Kidney (tissue), 14 donors: ENCODE measurements around the gene DISC1. TPM values are rescaled to one million over a fixed set of nuclear protein-coding genes. Genes with fewer than 3 reads are reported as not detected.
"Not testable (repeated sequence)": the region's sequence is repeated elsewhere in the genome, so short reads cannot be mapped to it uniquely, and the experiment has no call there.

Source experiments
- DNase-seq, 5 donors: peaks; one replicate each; pipeline ENCODE4 v3.0.0-alpha.2; 2013 to 2020
- FAIRE-seq: peaks from 2 replicates; lab custom pipeline; 2012; peaks lifted over from hg19 to GRCh38; lab: Jason Lieb, UNC
- H3K27ac ChIP-seq, 2 donors: one replicate each; pipeline ENCODE4 v1.7.0; 2013; ENCODE audit warnings: low read depth in 2 of 2, low read length in 2 of 2, inconsistent platforms in 1 of 2
- H3K27me3 ChIP-seq: one replicate; pipeline ENCODE4 v1.7.1; 2013; ENCODE audit warnings: low read length, inconsistent platforms; ENCODE audit not compliant: control insufficient read depth, insufficient read depth
- H3K36me3 ChIP-seq, 3 donors: one replicate each; pipeline versions ENCODE4 v1.7.0 to v1.7.1; 2013; ENCODE audit warnings: low read length in 3 of 3, control low read depth in 1 of 3, inconsistent platforms in 1 of 3; ENCODE audit not compliant: insufficient read depth in 3 of 3, control insufficient read depth in 2 of 3
- H3K4me1 ChIP-seq, 3 donors: one replicate each; pipeline versions ENCODE4 v1.7.0 to v1.7.1; 2013; ENCODE audit warnings: low read length in 3 of 3, inconsistent platforms in 1 of 3, low read depth in 1 of 3; ENCODE audit not compliant: control insufficient read depth in 2 of 3, insufficient read depth in 2 of 3
- H3K4me3 ChIP-seq, 3 donors: one replicate each; pipeline versions ENCODE4 v1.7.0 to v1.8.1; 2013; ENCODE audit warnings: low read length in 3 of 3, control low read depth in 1 of 3, inconsistent platforms in 1 of 3
- H3K9ac ChIP-seq, 3 donors: one replicate each; pipeline versions ENCODE4 v1.7.0 to v1.7.1; 2013; ENCODE audit warnings: low read length in 3 of 3, control low read depth in 1 of 3, inconsistent platforms in 1 of 3
- H3K9me3 ChIP-seq, 3 donors: one replicate each; pipeline versions ENCODE4 v1.7.0 to v1.7.1; 2013; ENCODE audit warnings: low read length in 3 of 3, control low read depth in 1 of 3, inconsistent platforms in 1 of 3; ENCODE audit not compliant: control insufficient read depth in 2 of 3, insufficient read depth in 1 of 3
- CTCF ChIP-seq: IDR thresholded peaks from 3 replicates; pipeline ENCODE4 v1.5.1; 2012; ENCODE audit warnings: mild to moderate bottlenecking, moderate library complexity, borderline replicate concordance; ENCODE audit not compliant: insufficient read depth; ENCODE audit errors: extremely low read depth
- intact Hi-C: fragments of 100-400 bp; cut with DNase I; formaldehyde crosslinking; loops from one replicate; pipeline ENCODE4 v1.11.1; 2022
- polyA plus RNA-seq: library from polyadenylated mRNA; stranded (reverse); fragments of 350-450 nt; fragmentation: Illumina TruSeq; extraction: RNeasy Lipid Tissue Mini Kit (QIAGEN cat#74804); gene quantifications from one replicate; pipeline ENCODE4 v1.2.3, GENCODE V29; 2014; ENCODE audit warnings: low read depth, low replicate concordance; ENCODE audit not compliant: insufficient read depth
- total RNA-seq: library from RNA; stranded (reverse); fragmentation: NEBNext Ultra II Directional; extraction: Animal tissue kit (Norgen Biotek cat#: 25700); gene quantifications from one replicate; pipeline ENCODE4 v1.2.1, GENCODE V29; 2021
- donor health status: control.
- donor health status: control.
- donor health status: control.
- donor health status: control.
- donor health status: control.
- donor health status: DM: yes; HTN: yes; CAD: no.
- donor health status: Normal renal cell carcinoma (clear cell type).

DISC1 gene
- total and polyA plus RNA-seq, 2 donors from 2014 or later, result 0.80 to 15.9 TPM

GRCh38 chr1:231761747-231762541, 135.4 kb downstream of the DISC1 start:
- no peak for TF ChIP-seq CTCF
- H3K36me3 ChIP-seq, result no peaks in the 10 kb centered on the region
- no peak overlapping the region for H3K4me3 ChIP-seq
- FAIRE-seq, result no peak
- DNase-seq, result no peak
- no peaks in the 10 kb centered on the region for H3K9me3 ChIP-seq
- H3K27ac ChIP-seq, result no peak overlapping the region
- no peak overlapping the region for H3K9ac ChIP-seq
- intact Hi-C loops, result no loop called here
- no peaks in the 10 kb centered on the region for H3K4me1 ChIP-seq
- H3K27me3 ChIP-seq, result no peaks in the 10 kb centered on the region

GRCh38 chr1:231763456-231763855, 136.9 kb downstream of the DISC1 start:
- no peak for DNase-seq
- Histone ChIP-seq H3K36me3 (no peaks in the 10 kb centered on the region), H3K27ac (no peak overlapping the region), H3K9me3 (no peaks in the 10 kb centered on the region), H3K9ac (no peak overlapping the region), H3K27me3 (no peaks in the 10 kb centered on the region), H3K4me3 (no peak overlapping the region), H3K4me1 (no peaks in the 10 kb centered on the region)
- intact Hi-C loops, result no loop called here
- no peak for TF ChIP-seq CTCF
- no peak for FAIRE-seq

- DNase-seq, FAIRE-seq, H3K27me3 ChIP-seq, H3K36me3 ChIP-seq, H3K9ac ChIP-seq, H3K27ac ChIP-seq, H3K4me1 ChIP-seq, H3K4me3 ChIP-seq, H3K9me3 ChIP-seq, intact Hi-C loops: not testable (repeated sequence)
Measured at GRCh38 chr1:231765825-231766224, 139.2 kb downstream of the DISC1 start.

- intact Hi-C loops, result no loop called here
- Histone ChIP-seq H3K27me3 (no peaks in the 10 kb centered on the region), H3K9ac (no peak overlapping the region), H3K4me1 (no peaks in the 10 kb centered on the region), H3K4me3 (no peak overlapping the region), H3K36me3 (no peaks in the 10 kb centered on the region), H3K27ac (no peak overlapping the region), H3K9me3 (no peaks in the 10 kb centered on the region)
- TF ChIP-seq CTCF, result no peak
- FAIRE-seq (no peak), DNase-seq (no peak)
Measured at GRCh38 chr1:231767471-231767870, 140.9 kb downstream of the DISC1 start.
